Measurements from ENCODE around the gene MICU1. TPM values are rescaled to one million over a fixed set of nuclear protein-coding genes. Genes with fewer than 3 reads are reported as not detected.
"Not testable (repeated sequence)": the region's sequence is repeated elsewhere in the genome, so short reads cannot be mapped to it uniquely, and the experiment has no call there.

MICU1 gene
- total RNA-seq, 1 donor from 2014 or later: 22.8 TPM

DNA sequence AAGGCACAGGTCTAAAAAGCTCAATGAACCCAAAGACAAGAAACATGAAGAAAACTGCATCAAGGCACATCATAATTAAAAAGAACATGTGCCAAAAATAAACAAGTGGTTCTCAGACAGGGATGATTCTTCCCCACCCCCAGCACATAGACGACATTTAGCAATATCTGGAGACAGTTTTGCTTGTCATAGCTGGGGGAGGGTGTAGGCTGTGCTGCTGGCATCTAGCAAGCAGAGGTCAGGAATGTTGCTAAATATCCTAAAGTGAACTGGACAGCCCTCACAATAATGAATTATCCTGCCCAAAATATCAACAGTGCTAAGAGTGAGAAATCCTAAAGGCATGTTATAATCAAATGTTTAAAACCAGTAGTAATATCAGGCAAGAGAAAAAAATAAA, 122.6 kb downstream of the MICU1 start:
- no peak for ATAC-seq

GRCh38 chr10:72502581-72502980, 123.3 kb downstream of the MICU1 start:
- no peak for ATAC-seq

GRCh38 chr10:72499701-72500100, 126.2 kb downstream of the MICU1 start:
- ATAC-seq: no peak

GRCh38 chr10:72490951-72491350, 134.9 kb downstream of the MICU1 start:
- ATAC-seq: no peak

DNA sequence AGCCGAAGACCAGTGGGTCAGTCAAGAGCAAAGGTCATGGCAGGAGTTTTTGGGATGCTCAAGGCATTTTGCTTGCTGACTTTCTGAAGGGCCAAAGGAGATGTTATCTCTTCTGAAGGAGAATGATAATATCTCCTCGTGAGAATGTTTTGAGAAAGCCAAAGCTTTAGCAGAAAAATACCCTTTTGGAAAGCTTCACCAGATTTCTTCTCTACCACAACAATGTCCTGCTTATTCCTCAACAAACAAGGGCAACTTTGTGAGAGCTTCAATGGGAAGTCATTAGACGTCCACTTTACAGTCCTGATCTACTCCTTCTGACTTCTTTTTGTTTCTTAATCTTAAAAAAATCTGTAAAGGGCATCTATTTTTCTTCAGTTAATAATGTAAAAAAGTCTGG, 138.4 kb downstream of the MICU1 start:
- ATAC-seq: no peak

DNA sequence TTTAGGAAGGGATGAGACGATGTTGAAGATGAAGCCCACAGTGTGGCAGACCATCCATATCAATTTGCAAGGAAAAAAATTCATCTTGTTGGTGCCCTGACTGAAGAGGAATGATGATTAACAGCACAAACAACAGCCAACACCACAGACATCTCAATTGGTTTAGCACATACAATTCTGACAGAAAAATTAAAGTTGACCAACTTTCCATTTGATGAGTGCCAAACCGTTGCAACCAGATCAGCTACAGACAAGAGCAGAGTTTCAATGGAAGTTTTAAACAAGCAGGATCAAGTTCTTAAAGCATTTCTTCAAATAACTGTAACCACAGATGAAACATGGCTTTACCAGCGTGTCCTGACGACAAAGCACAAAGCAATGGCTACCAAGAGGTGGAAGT, 138.8 kb downstream of the MICU1 start:
- ATAC-seq: no peak

DNA sequence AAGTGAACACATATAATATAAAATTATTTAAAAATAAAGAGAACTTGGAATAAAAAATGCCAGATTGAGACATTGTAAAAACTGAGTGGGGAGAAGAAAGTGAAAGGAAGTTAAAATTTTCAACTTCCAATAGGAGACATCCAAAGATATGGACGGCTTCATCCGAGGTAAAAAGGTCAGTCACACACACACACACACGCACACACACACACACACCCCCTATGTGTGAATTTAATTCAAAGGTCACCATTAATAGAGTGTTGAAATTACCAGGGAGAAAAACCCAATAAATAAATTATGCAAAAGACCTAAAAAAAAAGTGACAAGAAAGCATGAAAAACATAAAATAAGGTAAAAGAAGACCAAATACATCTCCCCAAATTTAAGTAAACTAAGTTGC, 140.2 kb downstream of the MICU1 start:
- ATAC-seq: no peak

DNA sequence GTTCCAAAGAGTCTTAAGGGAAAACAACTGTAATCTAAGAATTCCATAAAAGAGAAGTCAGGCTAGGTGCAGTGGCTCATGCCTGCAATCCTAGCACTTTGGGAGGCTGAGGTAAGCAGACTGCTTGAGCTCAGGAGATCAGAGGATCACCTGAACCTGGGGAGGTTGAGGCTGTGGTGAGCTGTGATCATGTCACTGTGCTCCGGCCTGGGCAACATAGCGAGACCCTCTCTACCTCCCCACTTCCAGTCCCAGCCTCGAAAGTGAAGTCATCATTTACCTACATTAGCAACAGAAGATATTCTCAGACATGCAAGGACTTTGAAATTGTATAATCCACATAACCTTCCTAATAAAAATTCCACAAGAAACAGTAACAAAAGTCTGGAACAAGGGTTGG, 141.4 kb downstream of the MICU1 start:
- no peak for ATAC-seq

DNA sequence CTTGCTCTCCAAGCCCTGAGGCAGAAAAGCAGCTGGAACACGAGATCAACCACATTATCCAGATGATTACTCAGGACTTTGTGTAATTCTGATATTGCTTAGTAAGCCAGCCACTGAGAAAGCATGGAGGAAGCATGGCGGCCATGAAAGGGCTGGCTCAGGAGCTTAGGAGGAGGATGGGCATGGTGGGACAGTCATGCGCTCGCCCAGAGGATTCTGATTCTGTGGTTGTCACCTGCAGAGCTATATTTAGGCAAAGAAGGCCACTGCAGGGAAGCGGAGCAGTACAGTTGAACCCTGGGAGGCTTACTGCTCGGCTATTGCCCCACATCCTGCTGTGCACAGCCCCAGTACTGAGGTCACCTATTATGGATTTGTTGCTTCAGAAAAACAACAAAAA, 142.4 kb downstream of the MICU1 start:
- ATAC-seq: no peak

DNA sequence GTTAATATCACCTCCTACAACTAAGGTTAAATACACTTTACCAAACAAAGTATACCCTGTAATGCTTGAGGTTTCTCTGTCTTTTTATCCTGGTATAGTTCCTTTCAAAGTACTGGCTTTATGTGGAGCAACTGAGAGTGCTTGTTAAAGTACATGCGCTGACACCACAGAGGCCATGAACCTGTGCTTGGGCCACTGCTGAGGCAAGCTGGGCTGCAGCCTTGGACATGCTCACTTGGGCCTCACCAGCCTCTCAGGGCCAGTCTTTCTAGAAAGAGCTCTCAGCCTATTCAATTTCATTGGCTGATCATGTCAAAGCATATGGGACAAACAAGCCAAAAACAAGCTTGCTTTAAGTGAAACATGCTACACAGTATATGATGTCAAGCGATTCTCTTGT, 145.0 kb downstream of the MICU1 start:
- ATAC-seq: no peak

- ATAC-seq: no peak
These were observed 148.4 kb downstream of the MICU1 start for GRCh38 chr10:72477463-72477862.

DNA sequence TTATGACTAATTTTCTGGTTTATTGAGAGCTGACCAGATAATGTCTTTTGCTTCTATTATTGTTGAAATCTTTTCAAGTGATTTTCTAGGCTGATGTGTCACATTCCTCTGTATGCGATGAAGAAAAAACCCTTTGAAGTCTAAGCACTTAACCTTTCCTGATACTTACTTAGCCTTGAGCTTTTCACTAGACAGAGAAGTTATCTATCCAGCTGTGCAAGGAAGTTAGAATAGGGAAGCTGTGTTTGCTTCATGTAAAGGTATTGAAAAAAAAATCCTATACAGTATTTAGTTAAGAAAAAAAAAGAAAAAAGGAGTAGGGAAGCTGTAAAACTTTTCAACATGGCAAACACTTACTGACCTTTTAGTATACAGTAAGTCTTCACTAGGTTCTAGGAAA, 153.6 kb downstream of the MICU1 start:
- no peak for ATAC-seq

GRCh38 chr10:72470666-72471065, 155.2 kb downstream of the MICU1 start:
- ATAC-seq: no peak

DNA sequence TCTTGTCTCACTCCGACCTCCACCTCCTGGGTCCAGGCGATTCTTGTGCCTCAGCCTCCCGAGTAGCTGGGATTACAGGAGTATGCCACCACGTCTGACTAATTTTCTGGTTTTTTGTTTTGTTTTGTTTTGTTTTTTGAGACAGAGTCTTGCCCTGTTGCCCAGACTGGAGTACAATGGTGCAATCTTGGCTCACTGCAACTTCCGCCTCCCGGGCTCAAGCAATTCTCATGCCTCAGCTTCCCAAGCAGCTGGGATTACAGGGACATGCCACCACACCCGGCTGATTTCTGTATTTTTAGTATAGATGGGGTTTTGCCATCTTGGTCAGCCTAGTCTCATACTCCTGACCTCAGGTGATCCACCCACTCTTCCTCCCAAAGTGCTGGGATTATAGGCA, 158.8 kb downstream of the MICU1 start:
- not testable (repeated sequence) for ATAC-seq

GRCh38 chr10:72466018-72466417, 159.9 kb downstream of the MICU1 start:
- ATAC-seq: no peak

- ATAC-seq: no peak
These were observed 161.4 kb downstream of the MICU1 start for GRCh38 chr10:72464438-72464837.

DNA sequence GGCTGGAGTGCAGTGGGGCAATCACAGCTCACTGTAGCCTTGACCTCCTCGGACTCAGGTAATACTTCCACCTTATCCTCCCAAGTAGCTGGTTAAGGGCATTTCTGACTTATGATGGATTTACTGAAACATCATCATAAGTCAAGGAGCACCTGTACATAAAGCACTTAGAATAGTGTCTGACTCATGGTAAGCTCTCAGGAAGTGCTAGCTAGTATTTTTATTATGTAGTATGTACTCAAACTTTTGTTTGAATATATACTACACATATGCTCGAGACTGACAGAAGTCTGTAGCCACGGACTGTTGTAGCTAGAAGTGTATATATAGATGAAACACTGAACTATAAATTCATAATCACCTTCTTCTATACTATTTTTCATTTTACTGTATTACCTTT, 163.6 kb downstream of the MICU1 start:
- ATAC-seq: no peak

DNA sequence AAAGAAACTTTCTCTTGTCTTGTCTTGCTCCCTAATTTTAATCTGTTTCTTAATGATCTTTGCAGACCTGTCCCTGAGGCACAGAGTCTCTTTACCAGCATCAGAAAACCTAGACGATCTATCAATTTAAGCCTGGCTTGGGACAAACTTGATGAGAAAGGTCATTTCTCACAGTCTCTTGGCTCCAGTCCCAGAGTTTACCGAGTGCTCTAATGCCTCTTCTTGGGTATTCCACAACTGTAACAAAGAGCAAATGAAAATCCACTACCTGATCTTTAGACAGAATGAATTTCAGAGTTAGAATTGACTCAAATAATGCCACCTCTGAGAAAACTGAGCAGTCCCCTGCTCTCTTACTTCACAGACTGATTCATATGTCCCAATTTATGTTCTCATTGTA, 164.8 kb downstream of the MICU1 start:
- no peak for ATAC-seq

DNA sequence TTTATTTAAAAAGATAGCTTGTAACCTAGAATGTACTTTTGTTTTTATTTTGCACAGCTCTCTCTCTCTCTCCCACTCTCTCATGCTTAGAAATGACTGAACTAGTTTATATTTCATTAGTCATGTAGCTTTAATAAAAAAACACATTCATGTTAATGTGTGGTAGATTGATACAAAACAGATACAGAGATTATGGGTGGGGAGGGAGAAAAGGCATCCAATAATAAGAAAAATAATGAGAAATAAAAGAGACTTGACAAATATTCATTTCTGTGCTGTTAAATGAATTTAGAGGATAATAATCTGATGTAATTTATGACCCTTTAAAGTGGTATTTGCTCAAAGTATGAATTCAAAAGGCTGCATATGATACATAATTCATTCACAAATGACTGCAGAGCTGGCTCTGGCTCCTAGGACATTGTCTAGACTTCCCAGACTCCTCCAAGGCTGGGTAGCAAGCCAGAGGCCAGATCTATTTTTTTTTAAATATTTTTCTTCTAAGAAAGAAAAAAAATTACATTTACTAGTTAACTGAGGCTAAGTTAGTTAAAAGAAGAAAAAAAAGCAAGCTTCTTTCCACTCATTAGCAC, 165.5 kb downstream of the MICU1 start:
- ATAC-seq: no peak

DNA sequence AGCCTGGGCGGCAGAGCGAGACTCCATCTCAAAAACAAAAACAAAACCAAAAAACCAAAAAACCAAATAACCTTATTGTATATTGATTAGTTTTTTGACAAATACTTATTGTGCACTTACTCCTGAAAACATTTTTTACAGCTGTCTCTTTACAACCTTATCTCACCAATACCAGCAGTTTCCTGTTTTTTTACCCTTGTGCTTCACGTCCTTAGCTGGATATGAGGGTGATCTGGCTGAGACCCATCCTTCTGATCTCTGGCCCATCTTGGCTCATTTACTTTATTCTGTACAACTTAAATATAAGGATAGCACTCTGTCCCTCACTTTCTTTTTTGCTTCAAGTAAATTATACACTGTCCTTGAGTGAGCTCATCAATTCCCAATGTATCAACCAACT, 166.6 kb downstream of the MICU1 start:
- ATAC-seq: no peak

- no peak for ATAC-seq
These were observed 169.8 kb downstream of the MICU1 start for GRCh38 chr10:72455889-72456595.

- ATAC-seq: peak; percentile 26
These were observed 175.9 kb downstream of the MICU1 start for GRCh38 chr10:72449941-72450441.

DNA sequence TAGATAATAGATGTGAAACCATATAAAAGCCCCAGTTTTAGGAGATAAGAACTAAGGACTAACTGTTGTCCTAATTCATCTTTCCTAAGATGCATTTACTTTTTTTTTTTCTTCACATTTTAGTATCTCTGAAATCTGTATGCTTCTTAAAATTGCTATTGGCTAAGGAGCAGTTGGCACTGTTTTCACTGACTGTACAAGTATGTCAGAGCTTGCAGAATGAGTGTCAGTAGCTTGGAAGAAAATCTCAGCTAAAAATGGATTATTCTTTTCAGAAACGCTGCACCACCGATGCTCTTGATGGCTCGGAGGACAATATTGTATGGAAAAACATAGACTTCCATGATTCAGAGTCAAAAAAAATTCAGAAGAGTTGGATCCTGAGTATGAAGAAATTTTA, 180.0 kb downstream of the MICU1 start:
- ATAC-seq: no peak

- ATAC-seq: not testable (repeated sequence)
These were observed 182.9 kb downstream of the MICU1 start for GRCh38 chr10:72442969-72443368.

- no peak for ATAC-seq
These were observed 190.3 kb downstream of the MICU1 start for GRCh38 chr10:72435570-72435969.
